ENCODE data around the gene CNGA4.
"Not testable (repeated sequence)": the region's sequence is repeated elsewhere in the genome, so short reads cannot be mapped to it uniquely, and the experiment has no call there.

Gene CNGA4

DNA sequence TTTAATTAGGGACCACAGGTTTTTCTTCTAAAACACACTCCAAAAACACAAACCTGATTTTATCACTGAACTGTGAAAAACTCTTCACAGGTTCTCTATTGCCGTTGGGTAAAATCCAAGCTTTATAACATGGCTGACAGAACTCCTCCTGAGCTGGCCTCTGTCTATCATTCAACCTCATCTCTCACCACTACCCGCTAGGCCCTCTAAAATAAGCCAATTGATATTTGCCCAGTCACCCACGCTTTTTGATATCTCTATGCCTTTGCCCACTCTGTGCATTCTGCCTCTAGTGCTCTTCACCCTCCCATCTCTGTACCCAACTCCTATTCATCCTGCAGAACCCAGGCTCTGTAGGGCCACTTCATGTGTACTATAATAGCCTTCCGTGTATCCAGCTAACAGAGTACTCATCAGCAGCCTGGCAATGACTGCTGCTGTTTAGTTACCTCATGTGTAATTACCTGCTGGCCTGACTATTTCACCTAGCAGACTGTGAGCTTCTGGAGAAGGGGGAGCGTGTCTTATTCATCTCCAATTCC lies 1.1 kb upstream of the CNGA4 start:
- no peak overlapping the region for H3K27ac ChIP-seq
- H3K36me3 ChIP-seq, result no peaks in the 10 kb centered on the region
- no peak overlapping the region for H3K4me3 ChIP-seq
- H3K9ac ChIP-seq, result no peak overlapping the region
- TF ChIP-seq Cebpa-rat (IDR thresholded peaks at IDR 0.05), result no peak
- H3K4me2 ChIP-seq, result no peak overlapping the region
- peaks cover 4% of the 10 kb centered on the region; the same call in 1 of the 2 replicates for H4K20me1 ChIP-seq
- no peaks in the 10 kb centered on the region for H3K27me3 ChIP-seq
- H3K4me1 ChIP-seq, result peaks cover 18% of the 10 kb centered on the region
- peaks cover 10% of the 10 kb centered on the region for H3K9me3 ChIP-seq

DNA sequence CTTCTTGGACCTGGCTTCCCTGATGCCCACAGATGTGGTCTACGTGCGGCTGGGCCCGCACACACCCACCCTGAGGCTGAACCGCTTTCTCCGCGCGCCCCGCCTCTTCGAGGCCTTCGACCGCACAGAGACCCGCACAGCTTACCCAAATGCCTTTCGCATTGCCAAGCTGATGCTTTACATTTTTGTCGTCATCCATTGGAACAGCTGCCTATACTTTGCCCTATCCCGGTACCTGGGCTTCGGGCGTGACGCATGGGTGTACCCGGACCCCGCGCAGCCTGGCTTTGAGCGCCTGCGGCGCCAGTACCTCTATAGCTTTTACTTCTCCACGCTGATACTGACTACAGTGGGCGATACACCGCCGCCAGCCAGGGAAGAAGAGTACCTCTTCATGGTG lies 1.2 kb downstream of the CNGA4 start:
- Histone ChIP-seq H3K4me1 (peaks cover 5% of the 10 kb centered on the region), H3K27ac (no peak overlapping the region), H3K4me3 (no peak overlapping the region), H3K36me3 (no peaks in the 10 kb centered on the region), H4K20me1 (no peaks in the 10 kb centered on the region), H3K9me3 (peaks cover 10% of the 10 kb centered on the region), H3K27me3 (no peaks in the 10 kb centered on the region), H3K4me2 (no peak overlapping the region), H3K9ac (no peak overlapping the region)
- TF ChIP-seq Cebpa-rat (IDR thresholded peaks at IDR 0.05), result no peak

- Histone ChIP-seq H3K9me3 (peaks cover 10% of the 10 kb centered on the region), H3K27me3 (no peaks in the 10 kb centered on the region), H3K9ac (no peak overlapping the region), H3K4me2 (no peak overlapping the region), H4K20me1 (no peaks in the 10 kb centered on the region), H3K36me3 (no peaks in the 10 kb centered on the region), H3K4me1 (no peaks in the 10 kb centered on the region; the same call in 1 of the 2 replicates), H3K4me3 (no peak overlapping the region), H3K27ac (no peak overlapping the region)
- TF ChIP-seq Cebpa-rat (IDR thresholded peaks at IDR 0.05), result no peak
These were observed 1.9 kb downstream of the CNGA4 start for GRCh38 chr11:6240781-6241180.

- Histone ChIP-seq H3K4me2 (no peak overlapping the region), H3K4me3 (no peak overlapping the region), H3K36me3 (no peaks in the 10 kb centered on the region), H4K20me1 (no peaks in the 10 kb centered on the region), H3K9me3 (peaks cover 10% of the 10 kb centered on the region), H3K4me1 (no peaks in the 10 kb centered on the region; the same call in 1 of the 2 replicates), H3K27me3 (no peaks in the 10 kb centered on the region), H3K9ac (no peak overlapping the region), H3K27ac (no peak overlapping the region)
- TF ChIP-seq Cebpa-rat (IDR thresholded peaks at IDR 0.05), result no peak
These were observed 2.4 kb downstream of the CNGA4 start for GRCh38 chr11:6241316-6241715.

GRCh38 chr11:6245536-6245935 lies 6.6 kb downstream of the CNGA4 start:
- no peak overlapping the region for H3K4me3 ChIP-seq
- no peak overlapping the region for H3K4me2 ChIP-seq
- no peaks in the 10 kb centered on the region; the same call in 1 of the 2 replicates for H3K4me1 ChIP-seq
- H3K27ac ChIP-seq, result no peak overlapping the region
- H3K9ac ChIP-seq, result no peak overlapping the region
- TF ChIP-seq Cebpa-rat (IDR thresholded peaks at IDR 0.05), result no peak
- H3K36me3 ChIP-seq, result no peaks in the 10 kb centered on the region
- H4K20me1 ChIP-seq, result no peaks in the 10 kb centered on the region
- peaks cover 1% of the 10 kb centered on the region; the same call in 1 of the 2 replicates for H3K9me3 ChIP-seq
- H3K27me3 ChIP-seq, result no peaks in the 10 kb centered on the region

- Histone ChIP-seq H3K36me3 (no peaks in the 10 kb centered on the region), H3K4me2 (no peak overlapping the region), H3K4me3 (no peak overlapping the region), H3K9me3 (no peaks in the 10 kb centered on the region), H3K9ac (no peak overlapping the region), H4K20me1 (no peaks in the 10 kb centered on the region), H3K27me3 (no peaks in the 10 kb centered on the region), H3K4me1 (no peaks in the 10 kb centered on the region), H3K27ac (no peak overlapping the region)
- no peak for TF ChIP-seq Cebpa-rat (IDR thresholded peaks at IDR 0.05)
These were observed 9.4 kb downstream of the CNGA4 start for GRCh38 chr11:6248248-6248647.

DNA sequence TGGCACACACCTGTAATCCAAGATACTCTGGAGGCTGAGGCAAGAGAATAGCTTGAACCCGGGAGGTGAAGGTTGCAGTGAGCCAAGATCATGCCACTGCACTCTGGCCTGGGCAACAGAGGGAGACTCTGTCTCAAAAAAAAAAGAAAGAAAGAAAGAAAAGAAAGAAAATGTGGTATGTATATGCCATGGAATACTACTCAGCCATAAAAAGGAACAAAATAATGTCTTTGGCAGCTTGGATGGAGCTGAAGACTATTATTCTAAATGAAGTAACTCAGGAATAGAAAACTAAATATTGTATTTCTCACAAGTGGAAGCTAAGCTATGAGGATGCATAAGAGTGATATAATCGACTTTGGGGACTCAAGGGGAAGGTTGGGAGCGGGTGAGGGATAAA lies 10.0 kb downstream of the CNGA4 start:
- not testable (repeated sequence) for H3K9ac ChIP-seq, H3K4me1 ChIP-seq, H4K20me1 ChIP-seq, H3K27me3 ChIP-seq, H3K27ac ChIP-seq, H3K4me3 ChIP-seq, H3K4me2 ChIP-seq, H3K36me3 ChIP-seq, H3K9me3 ChIP-seq

GRCh38 chr11:6249770-6250555 lies 11.1 kb downstream of the CNGA4 start:
- no peaks in the 10 kb centered on the region for H3K4me1 ChIP-seq
- H3K4me3 ChIP-seq, result no peak overlapping the region
- no peaks in the 10 kb centered on the region for H3K36me3 ChIP-seq
- H3K9me3 ChIP-seq, result no peaks in the 10 kb centered on the region
- H3K27ac ChIP-seq, result no peak overlapping the region
- no peaks in the 10 kb centered on the region for H4K20me1 ChIP-seq
- no peaks in the 10 kb centered on the region for H3K27me3 ChIP-seq
- H3K4me2 ChIP-seq, result no peak overlapping the region
- no peak for TF ChIP-seq Cebpa-rat (IDR thresholded peaks at IDR 0.05)
- no peak overlapping the region for H3K9ac ChIP-seq

- no peak overlapping the region for H3K4me3 ChIP-seq
- H3K4me1 ChIP-seq, result no peaks in the 10 kb centered on the region
- H3K4me2 ChIP-seq, result no peak overlapping the region
- no peak for TF ChIP-seq Cebpa-rat (IDR thresholded peaks at IDR 0.05)
- H3K9me3 ChIP-seq, result no peaks in the 10 kb centered on the region
- no peaks in the 10 kb centered on the region for H3K27me3 ChIP-seq
- no peaks in the 10 kb centered on the region for H3K36me3 ChIP-seq
- no peaks in the 10 kb centered on the region for H4K20me1 ChIP-seq
- no peak overlapping the region for H3K9ac ChIP-seq
- no peak overlapping the region for H3K27ac ChIP-seq
These were observed 12.3 kb downstream of the CNGA4 start for GRCh38 chr11:6251120-6251733.

- no peak for TF ChIP-seq Cebpa-rat (IDR thresholded peaks at IDR 0.05)
- H3K27ac ChIP-seq, result no peak overlapping the region
These were observed 13.1 kb downstream of the CNGA4 start for GRCh38 chr11:6251990-6252473.

More at GRCh38 chr11:6251990-6252473, 13.1 kb downstream of the CNGA4 start:
- Histone ChIP-seq H3K4me3 (no peak overlapping the region), H3K27me3 (no peaks in the 10 kb centered on the region), H3K4me1 (no peaks in the 10 kb centered on the region), H3K9me3 (no peaks in the 10 kb centered on the region), H3K36me3 (no peaks in the 10 kb centered on the region), H3K9ac (no peak overlapping the region), H3K4me2 (no peak overlapping the region), H4K20me1 (no peaks in the 10 kb centered on the region)

Measured in BLaER1 (cell line).